Uterus (tissue), 4 donors: ENCODE results near the gene RBL2. TPM values are rescaled to one million over a fixed set of nuclear protein-coding genes. Genes with fewer than 3 reads are reported as not detected.
A peak's percentile ranks its signal among the peaks of the same experiment; 100 is the strongest.
"Not testable (repeated sequence)": the region's sequence is repeated elsewhere in the genome, so short reads cannot be mapped to it uniquely, and the experiment has no call there.

Experiments used
- DNase-seq, 2 donors: peaks; one replicate each; pipeline ENCODE4 v3.0.0-alpha.2; 2019 to 2020
- H3K27ac ChIP-seq, 2 donors: fragments of 200-600 bp; sonication (generic); 1 replicate in 1 of 2; 2 replicates in 1 of 2; pipeline ENCODE4 v1.5.1; 2016 to 2018
- H3K27me3 ChIP-seq, 2 donors: fragments of 200-600 bp; sonication (generic); one replicate each; pipeline ENCODE4 v1.5.1; 2018 to 2019; ENCODE audit warnings: control low read depth in 1 of 2
- H3K36me3 ChIP-seq, 2 donors: fragments of 200-600 bp; sonication (generic); one replicate each; pipeline ENCODE4 v1.5.1; 2019; ENCODE audit warnings: control low read depth in 1 of 2
- H3K4me1 ChIP-seq, 2 donors: fragments of 200-600 bp; sonication (generic); one replicate each; pipeline ENCODE4 v1.5.1; 2018 to 2019; ENCODE audit warnings: control low read depth in 1 of 2
- H3K4me3 ChIP-seq, 2 donors: fragments of 200-600 bp; sonication (generic); 1 replicate in 1 of 2; 2 replicates in 1 of 2; pipeline ENCODE4 v1.5.1; 2018 to 2019; ENCODE audit warnings: mild to moderate bottlenecking in 1 of 2
- H3K9me3 ChIP-seq, 2 donors: fragments of 200-600 bp; sonication (generic); one replicate each; pipeline ENCODE4 v1.5.1; 2019; ENCODE audit warnings: control low read depth in 1 of 2
- CTCF ChIP-seq, 4 experiments: fragments of 200-600 bp in 2 of 4; fragments of 450-650 bp in 2 of 4; sonication (generic) in 2 of 4; IDR thresholded peaks; one replicate each; pipeline ENCODE4 v1.5.1; 2016 to 2019; ENCODE audit warnings: antibody characterized with exemption in 4 of 4, mild to moderate bottlenecking in 2 of 4, moderate library complexity in 1 of 4
- POLR2A ChIP-seq, 2 donors: fragments of 450-650 bp; IDR thresholded peaks; one replicate each; pipeline ENCODE4 v1.6.1; 2016; ENCODE audit warnings: antibody characterized with exemption in 2 of 2, mild to moderate bottlenecking in 1 of 2, moderate library complexity in 1 of 2
- intact Hi-C: fragments of 100-400 bp; cut with DNase I; formaldehyde crosslinking; loops from one replicate; pipeline ENCODE4 v1.15.1; 2023; ENCODE audit warnings: low total_unique reads
- total RNA-seq, 4 donors: library from RNA; depleted of rRNA in 3 of 4; stranded (reverse); fragments of >200 nt in 3 of 4; gene quantifications; one replicate each; pipeline versions ENCODE4 v1.1.0 to v1.2.4, GENCODE V29; 2014 to 2023
- donor health status: DM: yes; HTN: yes; CAD: no.

RBL2 gene
- total RNA-seq, 4 donors from 2014 or later: 91.2 to 162 (median 118) TPM

- no peaks in the 10 kb centered on the region for H3K36me3 ChIP-seq
- H3K4me1 ChIP-seq: no peaks in the 10 kb centered on the region
- H3K27ac ChIP-seq: no peak overlapping the region
- no peaks in the 10 kb centered on the region for H3K9me3 ChIP-seq
- TF ChIP-seq POLR2A (IDR thresholded peaks at IDR 0.05): no peak
- no peak for TF ChIP-seq CTCF (IDR thresholded peaks at IDR 0.05)
- H3K27me3 ChIP-seq: no peaks in the 10 kb centered on the region
- H3K4me3 ChIP-seq: no peak overlapping the region
- DNase-seq: no peak
- intact Hi-C loops: no loop called here
These were observed 19.9 kb upstream of the RBL2 start for GRCh38 chr16:53414381-53414780.

GRCh38 chr16:53415504-53415903 is 18.8 kb upstream of the RBL2 start:
- Histone ChIP-seq H3K27me3 (no peaks in the 10 kb centered on the region), H3K4me3 (no peak overlapping the region), H3K27ac (peak overlapping the region in 1 of 2 donors; percentile 46), H3K9me3 (no peaks in the 10 kb centered on the region), H3K36me3 (no peaks in the 10 kb centered on the region), H3K4me1 (no peaks in the 10 kb centered on the region)
- TF ChIP-seq POLR2A (IDR thresholded peaks at IDR 0.05) (no peak), CTCF (IDR thresholded peaks at IDR 0.05) (no peak)
- DNase-seq: no peak
- intact Hi-C loops: no loop called here

- Histone ChIP-seq H3K4me3 (no peak overlapping the region), H3K27ac (peak overlapping the region in 1 of 2 donors; percentile 62), H3K9me3 (no peaks in the 10 kb centered on the region), H3K27me3 (no peaks in the 10 kb centered on the region), H3K4me1 (no peaks in the 10 kb centered on the region), H3K36me3 (no peaks in the 10 kb centered on the region)
- intact Hi-C loops: no loop called here
- TF ChIP-seq CTCF (IDR thresholded peaks at IDR 0.05) (no peak), POLR2A (IDR thresholded peaks at IDR 0.05) (no peak)
- no peak for DNase-seq
These were observed 17.3 kb upstream of the RBL2 start for GRCh38 chr16:53417011-53417410.

- H3K27me3 ChIP-seq: no peaks in the 10 kb centered on the region
- no peaks in the 10 kb centered on the region for H3K36me3 ChIP-seq
- no peak for DNase-seq
- H3K4me3 ChIP-seq: no peak overlapping the region
- TF ChIP-seq CTCF (IDR thresholded peaks at IDR 0.05): no peak
- TF ChIP-seq POLR2A (IDR thresholded peaks at IDR 0.05): no peak
- no peak overlapping the region for H3K27ac ChIP-seq
- H3K4me1 ChIP-seq: no peaks in the 10 kb centered on the region
- intact Hi-C loops: no loop called here
- no peaks in the 10 kb centered on the region for H3K9me3 ChIP-seq
These were observed 16.3 kb upstream of the RBL2 start for GRCh38 chr16:53417976-53418375.

- H3K36me3 ChIP-seq, H3K4me3 ChIP-seq, intact Hi-C loops, H3K9me3 ChIP-seq, H3K4me1 ChIP-seq, H3K27me3 ChIP-seq, DNase-seq: not testable (repeated sequence)
- peak overlapping the region in 1 of 2 donors; percentile 39 for H3K27ac ChIP-seq
These were observed 14.9 kb upstream of the RBL2 start for GRCh38 chr16:53419383-53419709.

- DNase-seq: no peak
- Histone ChIP-seq H3K4me1 (no peaks in the 10 kb centered on the region), H3K9me3 (no peaks in the 10 kb centered on the region), H3K27me3 (no peaks in the 10 kb centered on the region), H3K27ac (no peak overlapping the region), H3K36me3 (no peaks in the 10 kb centered on the region), H3K4me3 (no peak overlapping the region)
- intact Hi-C loops: no loop called here
- TF ChIP-seq CTCF (IDR thresholded peaks at IDR 0.05): no peak
- TF ChIP-seq POLR2A (IDR thresholded peaks at IDR 0.05): no peak
These were observed 13.0 kb upstream of the RBL2 start for GRCh38 chr16:53421248-53421647.

- H3K4me1 ChIP-seq, H3K4me3 ChIP-seq, DNase-seq, H3K27ac ChIP-seq, intact Hi-C loops, H3K36me3 ChIP-seq, H3K9me3 ChIP-seq, H3K27me3 ChIP-seq: not testable (repeated sequence)
These were observed 10.3 kb upstream of the RBL2 start for GRCh38 chr16:53423968-53424367.
